Activated CD4-positive, alpha-beta T cell treated with anti-CD3 and anti-CD28 coated beads, Interleukin-2, Interleukin-4, amounts not matched to agents 100 ng/mL and 50 ng/mL, durations not matched to agents 16 hours and 8 hours (primary cell): ENCODE data around the gene TCF7L1.
"Not testable (repeated sequence)": the region's sequence is repeated elsewhere in the genome, so short reads cannot be mapped to it uniquely, and the experiment has no call there.

Source experiments
- DNase-seq: peaks from one replicate; pipeline ENCODE4 v3.0.0-alpha.2; 2020; ENCODE audit warnings: low spot score

The TCF7L1 gene

GRCh38 chr2:85132834-85133637 is at the start of gene TCF7L1:
TSS of gene TCF7L1 (plus strand) at chr2:85133392. CDS start at chr2:85133685, 293 bp downstream.
- peak; percentile 30 for DNase-seq

GRCh38 chr2:85085563-85085962 is 47.6 kb upstream of the TCF7L1 start:
- DNase-seq: no peak

- DNase-seq: no peak
Observed at GRCh38 chr2:85087541-85087940, 45.7 kb upstream of the TCF7L1 start.

GRCh38 chr2:85088921-85089320 is 44.3 kb upstream of the TCF7L1 start:
- DNase-seq: no peak

GRCh38 chr2:85089585-85089984 is 43.6 kb upstream of the TCF7L1 start:
- no peak for DNase-seq

- no peak for DNase-seq
Observed at GRCh38 chr2:85091838-85092237, 41.4 kb upstream of the TCF7L1 start.

GRCh38 chr2:85095094-85095493 is 38.1 kb upstream of the TCF7L1 start:
- DNase-seq: no peak

- DNase-seq: no peak
Observed at GRCh38 chr2:85096616-85097015, 36.6 kb upstream of the TCF7L1 start.

- no peak for DNase-seq
Observed at GRCh38 chr2:85104228-85104627, 29.0 kb upstream of the TCF7L1 start.

- no peak for DNase-seq
Observed at GRCh38 chr2:85106489-85107180, 26.6 kb upstream of the TCF7L1 start.

- DNase-seq: no peak
Observed at GRCh38 chr2:85110991-85111560, 22.1 kb upstream of the TCF7L1 start.

- no peak for DNase-seq
Observed at GRCh38 chr2:85111819-85112281, 21.3 kb upstream of the TCF7L1 start.

GRCh38 chr2:85112906-85113625 is 20.1 kb upstream of the TCF7L1 start:
- no peak for DNase-seq

- DNase-seq: no peak
Observed at GRCh38 chr2:85114586-85115330, 18.4 kb upstream of the TCF7L1 start.

GRCh38 chr2:85116207-85116606 is 17.0 kb upstream of the TCF7L1 start:
- DNase-seq: no peak

GRCh38 chr2:85119900-85120299 is 13.3 kb upstream of the TCF7L1 start:
- no peak for DNase-seq

GRCh38 chr2:85120363-85120762 is 12.8 kb upstream of the TCF7L1 start:
- no peak for DNase-seq

- not testable (repeated sequence) for DNase-seq
Observed at GRCh38 chr2:85126462-85126861, 6.7 kb upstream of the TCF7L1 start.

- no peak for DNase-seq
Observed at GRCh38 chr2:85129861-85130260, 3.3 kb upstream of the TCF7L1 start.

GRCh38 chr2:85130407-85130806 is 2.8 kb upstream of the TCF7L1 start:
- no peak for DNase-seq

- DNase-seq: no peak
Observed at GRCh38 chr2:85131116-85131515, 2.1 kb upstream of the TCF7L1 start.

GRCh38 chr2:85132397-85132796 is 795 bp upstream of the TCF7L1 start:
- no peak for DNase-seq
